Osteoblast (primary cell): ENCODE measurements around the gene PRRT4. TPM values are rescaled to one million over a fixed set of nuclear protein-coding genes. Genes with fewer than 3 reads are reported as not detected.

ENCODE experiments used
- DNase-seq: peaks from one replicate; pipeline ENCODE4 v3.0.0; 2011; ENCODE audit warnings: low spot score, mixed read lengths; ENCODE audit not compliant: insufficient read length; ENCODE audit errors: missing footprints
- H2AFZ ChIP-seq: 2 replicates; pipeline ENCODE4 v1.6.0; 2011; ENCODE audit warnings: mild to moderate bottlenecking, low read length
- H3K27ac ChIP-seq: 2 replicates; pipeline ENCODE4 v1.5.1; 2011; ENCODE audit warnings: mild to moderate bottlenecking, low read depth, low read length, moderate library complexity
- H3K27me3 ChIP-seq: 2 replicates; pipeline ENCODE4 v1.6.0; 2012; ENCODE audit warnings: mild to moderate bottlenecking, control low read depth, inconsistent platforms, low read length, moderate library complexity; ENCODE audit not compliant: insufficient read depth
- H3K36me3 ChIP-seq: 2 replicates; pipeline ENCODE4 v1.5.1; 2011; ENCODE audit warnings: mild to moderate bottlenecking, low read length, control low read depth, moderate library complexity; ENCODE audit not compliant: insufficient read depth
- H3K4me1 ChIP-seq: 2 replicates; pipeline ENCODE4 v1.5.1; 2011; ENCODE audit warnings: mild to moderate bottlenecking, low read length, control low read depth, moderate library complexity; ENCODE audit not compliant: insufficient read depth
- H3K4me2 ChIP-seq: 2 replicates; pipeline ENCODE4 v1.6.0; 2011; ENCODE audit warnings: mild to moderate bottlenecking, low read length; ENCODE audit not compliant: insufficient read depth
- H3K4me3 ChIP-seq: fragments of 200-600 bp; sonication (generic); 3 replicates; pipeline ENCODE4 v1.5.1; 2012; ENCODE audit warnings: mild to moderate bottlenecking, low read length, inconsistent platforms; ENCODE audit not compliant: insufficient read depth
- H3K79me2 ChIP-seq: 2 replicates; pipeline ENCODE4 v1.6.0; 2012; ENCODE audit warnings: mild to moderate bottlenecking, low read length, control low read depth, inconsistent platforms; ENCODE audit not compliant: insufficient read depth
- H3K9me3 ChIP-seq: 2 replicates; pipeline ENCODE4 v1.5.1; 2011; ENCODE audit warnings: low read depth, low read length, control low read depth
- H4K20me1 ChIP-seq: 2 replicates; pipeline ENCODE4 v1.6.0; 2012; ENCODE audit warnings: mild to moderate bottlenecking, low read length, control low read depth; ENCODE audit not compliant: insufficient read depth
- CTCF ChIP-seq: IDR thresholded peaks from 2 replicates; pipeline ENCODE4 v1.5.1; 2011; ENCODE audit warnings: mild to moderate bottlenecking, low read depth, low read length, moderate library complexity; ENCODE audit errors: extremely low read depth
- total RNA-seq: library from RNA; depleted of rRNA; stranded (reverse); fragments of >200 nt; gene quantifications from 2 replicates; pipeline ENCODE4 v1.2.3, GENCODE V29; 2012

Gene PRRT4
- total RNA-seq, 1 donor: not detected

GRCh38 chr7:128362670-128363069 is 1.2 kb upstream of the PRRT4 start:
- Histone ChIP-seq H3K27ac (no peak overlapping the region), H3K9me3 (no peaks in the 10 kb centered on the region), H3K4me1 (peaks cover 5% of the 10 kb centered on the region), H3K36me3 (no peaks in the 10 kb centered on the region), H3K4me3 (no peak overlapping the region), H3K4me2 (no peak overlapping the region), H3K27me3 (peaks cover 94% of the 10 kb centered on the region), H3K79me2 (no peaks in the 10 kb centered on the region), H4K20me1 (no peaks in the 10 kb centered on the region), H2AFZ (no peak overlapping the region)
- no peak for TF ChIP-seq CTCF
- peak; percentile 96 for DNase-seq

GRCh38 chr7:128360359-128360678 is 1.2 kb downstream of the PRRT4 start:
- H3K27ac ChIP-seq: no peak overlapping the region
- no peak for DNase-seq
- H3K27me3 ChIP-seq: peaks cover 76% of the 10 kb centered on the region

GRCh38 chr7:128359939-128360338 is 1.6 kb downstream of the PRRT4 start:
- TF ChIP-seq CTCF: no peak
- H3K27me3 ChIP-seq: peaks cover 72% of the 10 kb centered on the region
- peak; percentile 65 for DNase-seq
- no peak overlapping the region for H2AFZ ChIP-seq
- H3K79me2 ChIP-seq: no peaks in the 10 kb centered on the region
- H4K20me1 ChIP-seq: no peaks in the 10 kb centered on the region
- no peaks in the 10 kb centered on the region for H3K9me3 ChIP-seq
- no peaks in the 10 kb centered on the region for H3K36me3 ChIP-seq
- H3K4me1 ChIP-seq: peaks cover 5% of the 10 kb centered on the region
- H3K4me3 ChIP-seq: no peak overlapping the region
- H3K4me2 ChIP-seq: no peak overlapping the region
- H3K27ac ChIP-seq: no peak overlapping the region

More at GRCh38 chr7:128360359-128360678, 1.2 kb downstream of the PRRT4 start:
- H3K4me2 ChIP-seq: no peak overlapping the region
- no peaks in the 10 kb centered on the region for H3K79me2 ChIP-seq
- H3K4me3 ChIP-seq: no peak overlapping the region
- peaks cover 5% of the 10 kb centered on the region for H3K4me1 ChIP-seq
- no peak for TF ChIP-seq CTCF
- H3K9me3 ChIP-seq: no peaks in the 10 kb centered on the region
- H4K20me1 ChIP-seq: no peaks in the 10 kb centered on the region
- H2AFZ ChIP-seq: no peak overlapping the region
- H3K36me3 ChIP-seq: no peaks in the 10 kb centered on the region

GRCh38 chr7:128359336-128359735 is 2.2 kb downstream of the PRRT4 start:
- Histone ChIP-seq H3K27me3 (peaks cover 70% of the 10 kb centered on the region), H3K79me2 (no peaks in the 10 kb centered on the region), H3K4me1 (peaks cover 5% of the 10 kb centered on the region), H2AFZ (no peak overlapping the region), H3K36me3 (no peaks in the 10 kb centered on the region), H3K4me3 (no peak overlapping the region), H3K27ac (no peak overlapping the region), H4K20me1 (no peaks in the 10 kb centered on the region), H3K9me3 (no peaks in the 10 kb centered on the region), H3K4me2 (no peak overlapping the region)
- DNase-seq: peak; percentile 49
- TF ChIP-seq CTCF: no peak
